ENCODE results near the gene TTLL12.

Gene TTLL12

GRCh38 chr22:43186272-43187170 lies at the start of gene TTLL12:
TTLL12 (minus strand) TSS chr22:43187134; CDS start chr22:43187069, 65 bp downstream.
- Histone ChIP-seq H3K27ac (ENCODE audit: low read depth, low read length) (peak within 1 kb of the TSS; percentile 93), H3K4me3 (ENCODE audit: low read length) (peak within 1 kb of the TSS; percentile 79), H3K36me3 (ENCODE audit: control insufficient read depth, insufficient read depth, low read length) (no peaks in the 10 kb centered on the region), H3K4me1 (ENCODE audit: control insufficient read depth, insufficient read depth, low read length) (peaks cover 7% of the 10 kb centered on the region), H3K27me3 (ENCODE audit: control insufficient read depth, insufficient read depth, low read length) (no peaks in the 10 kb centered on the region), H3K9ac (ENCODE audit: low read length) (peak within 1 kb of the TSS; percentile 73)

GRCh38 chr22:43235445-43236409 lies 48.8 kb upstream of the TTLL12 start:
- Histone ChIP-seq H3K36me3 (ENCODE audit: control insufficient read depth, insufficient read depth, low read length) (no peaks in the 10 kb centered on the region), H3K4me1 (ENCODE audit: control insufficient read depth, insufficient read depth, low read length) (no peaks in the 10 kb centered on the region), H3K27me3 (ENCODE audit: control insufficient read depth, insufficient read depth, low read length) (peaks cover 3% of the 10 kb centered on the region), H3K9ac (ENCODE audit: low read length) (no peak overlapping the region), H3K27ac (ENCODE audit: low read depth, low read length) (no peak overlapping the region), H3K4me3 (ENCODE audit: low read length) (no peak overlapping the region)

- H3K27ac ChIP-seq (ENCODE audit: low read depth, low read length), result no peak overlapping the region
- peaks cover 3% of the 10 kb centered on the region for H3K27me3 ChIP-seq (ENCODE audit: control insufficient read depth, insufficient read depth, low read length)
- no peaks in the 10 kb centered on the region for H3K36me3 ChIP-seq (ENCODE audit: control insufficient read depth, insufficient read depth, low read length)
- H3K4me3 ChIP-seq (ENCODE audit: low read length), result no peak overlapping the region
- H3K4me1 ChIP-seq (ENCODE audit: control insufficient read depth, insufficient read depth, low read length), result no peaks in the 10 kb centered on the region
- no peak overlapping the region for H3K9ac ChIP-seq (ENCODE audit: low read length)
These were observed 47.5 kb upstream of the TTLL12 start for GRCh38 chr22:43234264-43234988.

GRCh38 chr22:43233529-43233928 lies 46.6 kb upstream of the TTLL12 start:
- Histone ChIP-seq H3K4me1 (ENCODE audit: control insufficient read depth, insufficient read depth, low read length) (no peaks in the 10 kb centered on the region), H3K9ac (ENCODE audit: low read length) (no peak overlapping the region), H3K27me3 (ENCODE audit: control insufficient read depth, insufficient read depth, low read length) (peaks cover 3% of the 10 kb centered on the region), H3K4me3 (ENCODE audit: low read length) (no peak overlapping the region), H3K27ac (ENCODE audit: low read depth, low read length) (no peak overlapping the region), H3K36me3 (ENCODE audit: control insufficient read depth, insufficient read depth, low read length) (no peaks in the 10 kb centered on the region)

GRCh38 chr22:43232445-43232844 lies 45.5 kb upstream of the TTLL12 start:
- Histone ChIP-seq H3K4me1 (ENCODE audit: control insufficient read depth, insufficient read depth, low read length) (no peaks in the 10 kb centered on the region), H3K27ac (ENCODE audit: low read depth, low read length) (no peak overlapping the region), H3K4me3 (ENCODE audit: low read length) (no peak overlapping the region), H3K36me3 (ENCODE audit: control insufficient read depth, insufficient read depth, low read length) (no peaks in the 10 kb centered on the region), H3K27me3 (ENCODE audit: control insufficient read depth, insufficient read depth, low read length) (peaks cover 3% of the 10 kb centered on the region), H3K9ac (ENCODE audit: low read length) (no peak overlapping the region)

GRCh38 chr22:43231724-43232034 lies 44.7 kb upstream of the TTLL12 start:
- Histone ChIP-seq H3K4me3 (ENCODE audit: low read length) (no peak overlapping the region), H3K4me1 (ENCODE audit: control insufficient read depth, insufficient read depth, low read length) (no peaks in the 10 kb centered on the region), H3K9ac (ENCODE audit: low read length) (no peak overlapping the region), H3K36me3 (ENCODE audit: control insufficient read depth, insufficient read depth, low read length) (no peaks in the 10 kb centered on the region), H3K27ac (ENCODE audit: low read depth, low read length) (no peak overlapping the region), H3K27me3 (ENCODE audit: control insufficient read depth, insufficient read depth, low read length) (peaks cover 3% of the 10 kb centered on the region)

GRCh38 chr22:43230971-43231723 lies 44.2 kb upstream of the TTLL12 start:
- Histone ChIP-seq H3K27me3 (ENCODE audit: control insufficient read depth, insufficient read depth, low read length) (peaks cover 3% of the 10 kb centered on the region), H3K27ac (ENCODE audit: low read depth, low read length) (no peak overlapping the region), H3K4me3 (ENCODE audit: low read length) (no peak overlapping the region), H3K9ac (ENCODE audit: low read length) (no peak overlapping the region), H3K36me3 (ENCODE audit: control insufficient read depth, insufficient read depth, low read length) (no peaks in the 10 kb centered on the region), H3K4me1 (ENCODE audit: control insufficient read depth, insufficient read depth, low read length) (no peaks in the 10 kb centered on the region)

GRCh38 chr22:43230571-43230970 lies 43.6 kb upstream of the TTLL12 start:
- H3K4me3 ChIP-seq (ENCODE audit: low read length), result no peak overlapping the region
- H3K4me1 ChIP-seq (ENCODE audit: control insufficient read depth, insufficient read depth, low read length), result no peaks in the 10 kb centered on the region
- no peak overlapping the region for H3K9ac ChIP-seq (ENCODE audit: low read length)
- no peaks in the 10 kb centered on the region for H3K36me3 ChIP-seq (ENCODE audit: control insufficient read depth, insufficient read depth, low read length)
- H3K27me3 ChIP-seq (ENCODE audit: control insufficient read depth, insufficient read depth, low read length), result peaks cover 3% of the 10 kb centered on the region
- H3K27ac ChIP-seq (ENCODE audit: low read depth, low read length), result no peak overlapping the region

- Histone ChIP-seq H3K27me3 (ENCODE audit: control insufficient read depth, insufficient read depth, low read length) (peaks cover 3% of the 10 kb centered on the region), H3K9ac (ENCODE audit: low read length) (no peak overlapping the region), H3K4me3 (ENCODE audit: low read length) (no peak overlapping the region), H3K4me1 (ENCODE audit: control insufficient read depth, insufficient read depth, low read length) (no peaks in the 10 kb centered on the region), H3K36me3 (ENCODE audit: control insufficient read depth, insufficient read depth, low read length) (no peaks in the 10 kb centered on the region), H3K27ac (ENCODE audit: low read depth, low read length) (no peak overlapping the region)
These were observed 41.9 kb upstream of the TTLL12 start for GRCh38 chr22:43228863-43229262.

- H3K4me3 ChIP-seq (ENCODE audit: low read length), result no peak overlapping the region
- H3K27ac ChIP-seq (ENCODE audit: low read depth, low read length), result no peak overlapping the region
- peaks cover 3% of the 10 kb centered on the region for H3K27me3 ChIP-seq (ENCODE audit: control insufficient read depth, insufficient read depth, low read length)
- no peaks in the 10 kb centered on the region for H3K36me3 ChIP-seq (ENCODE audit: control insufficient read depth, insufficient read depth, low read length)
- no peak overlapping the region for H3K9ac ChIP-seq (ENCODE audit: low read length)
- no peaks in the 10 kb centered on the region for H3K4me1 ChIP-seq (ENCODE audit: control insufficient read depth, insufficient read depth, low read length)
These were observed 41.4 kb upstream of the TTLL12 start for GRCh38 chr22:43228330-43228729.

- Histone ChIP-seq H3K36me3 (ENCODE audit: control insufficient read depth, insufficient read depth, low read length) (no peaks in the 10 kb centered on the region), H3K4me3 (ENCODE audit: low read length) (no peak overlapping the region), H3K9ac (ENCODE audit: low read length) (no peak overlapping the region), H3K4me1 (ENCODE audit: control insufficient read depth, insufficient read depth, low read length) (no peaks in the 10 kb centered on the region), H3K27me3 (ENCODE audit: control insufficient read depth, insufficient read depth, low read length) (no peaks in the 10 kb centered on the region), H3K27ac (ENCODE audit: low read depth, low read length) (no peak overlapping the region)
These were observed 40.3 kb upstream of the TTLL12 start for GRCh38 chr22:43227239-43227630.
